Liver (tissue), 9 donors: Measurements from ENCODE around the gene UBTD2. TPM values are rescaled to one million over a fixed set of nuclear protein-coding genes. Genes with fewer than 3 reads are reported as not detected.

Experiments used
- DNase-seq: peaks from one replicate; pipeline ENCODE4 v3.0.0-alpha.2; 2017; ENCODE audit warnings: low spot score
- H3K27ac ChIP-seq, 2 donors: one replicate each; pipeline ENCODE4 v1.7.0; 2013; ENCODE audit warnings: inconsistent platforms in 2 of 2, low read length in 2 of 2, control low read depth in 1 of 2, low read depth in 1 of 2, mild to moderate bottlenecking in 1 of 2
- H3K27me3 ChIP-seq, 4 donors: one replicate each; pipeline versions ENCODE4 v1.6.1 to v1.7.0; 2013; ENCODE audit warnings: low read length in 3 of 4, inconsistent platforms in 1 of 4, mild to moderate bottlenecking in 1 of 4, moderate library complexity in 1 of 4; ENCODE audit not compliant: control insufficient read depth in 4 of 4, insufficient read depth in 4 of 4
- H3K36me3 ChIP-seq, 4 donors: one replicate each; pipeline versions ENCODE4 v1.6.1 to v1.7.0; 2013; ENCODE audit warnings: low read length in 3 of 4, mild to moderate bottlenecking in 3 of 4, low read depth in 1 of 4, moderate library complexity in 1 of 4; ENCODE audit not compliant: control insufficient read depth in 4 of 4, insufficient read depth in 3 of 4
- H3K4me1 ChIP-seq, 4 donors: one replicate each; pipeline versions ENCODE4 v1.6.1 to v1.7.0; 2013; ENCODE audit warnings: low read length in 3 of 4, mild to moderate bottlenecking in 3 of 4, moderate library complexity in 1 of 4; ENCODE audit not compliant: control insufficient read depth in 4 of 4, insufficient read depth in 4 of 4
- H3K4me3 ChIP-seq, 3 donors: one replicate each; pipeline versions ENCODE4 v1.6.1 to v1.7.0; 2013; ENCODE audit warnings: low read length in 3 of 3, control low read depth in 1 of 3, low read depth in 1 of 3, mild to moderate bottlenecking in 1 of 3
- H3K9ac ChIP-seq, 2 donors: one replicate each; pipeline ENCODE4 v1.7.0; 2013; ENCODE audit warnings: low read length in 2 of 2, mild to moderate bottlenecking in 2 of 2, moderate library complexity in 2 of 2, control low read depth in 1 of 2, low read depth in 1 of 2
- H3K9me3 ChIP-seq, 4 donors: one replicate each; pipeline versions ENCODE4 v1.6.1 to v1.7.0; 2013; ENCODE audit warnings: low read length in 3 of 4; ENCODE audit not compliant: control insufficient read depth in 4 of 4
- EGR1 ChIP-seq, 2 donors: IDR thresholded peaks; 2 replicates each; pipeline ENCODE4 v1.6.1; 2016 to 2018; ENCODE audit warnings: antibody characterized with exemption in 2 of 2, low read depth in 2 of 2
- FOXA1 ChIP-seq: IDR thresholded peaks from 2 replicates; pipeline ENCODE4 v1.6.1; 2016; ENCODE audit warnings: antibody characterized with exemption
- FOXA2 ChIP-seq: IDR thresholded peaks from 2 replicates; pipeline ENCODE4 v1.6.1; 2016; ENCODE audit warnings: antibody characterized with exemption
- GABPA ChIP-seq, 2 donors: IDR thresholded peaks in 1 of 2; conservative IDR thresholded peaks in 1 of 2; 2 replicates each; pipeline ENCODE4 v1.6.1; 2016; ENCODE audit warnings: antibody characterized with exemption in 2 of 2, mild to moderate bottlenecking in 1 of 2, moderate library complexity in 1 of 2
- JUND ChIP-seq, 2 donors: IDR thresholded peaks; 2 replicates each; pipeline ENCODE4 v1.6.1; 2016; ENCODE audit warnings: antibody characterized with exemption in 2 of 2
- RAD21 ChIP-seq, 2 donors: IDR thresholded peaks; 2 replicates each; pipeline ENCODE4 v1.6.1; 2016; ENCODE audit warnings: antibody characterized with exemption in 2 of 2, mild to moderate bottlenecking in 2 of 2
- SP1 ChIP-seq: IDR thresholded peaks from 2 replicates; pipeline ENCODE4 v1.6.1; 2018; ENCODE audit warnings: antibody characterized with exemption, mild to moderate bottlenecking
- TAF1 ChIP-seq: conservative IDR thresholded peaks from 2 replicates; pipeline ENCODE4 v1.6.1; 2016; ENCODE audit warnings: antibody characterized with exemption, mild to moderate bottlenecking
- YY1 ChIP-seq: IDR thresholded peaks from 2 replicates; pipeline ENCODE4 v1.6.1; 2016; ENCODE audit warnings: antibody characterized with exemption, mild to moderate bottlenecking
- WGBS: extraction: QIAGEN DNeasy Blood & Tissue Kit; methylation state at CpG from one replicate; pipeline ENCODE4 v1.1.7; 2013; 5-methylcytosine and 5-hydroxymethylcytosine counted together
- polyA plus RNA-seq, 2 donors: library from polyadenylated mRNA; stranded (reverse) in 1 of 2; unstranded in 1 of 2; fragments of 200-250 nt in 1 of 2; fragments of >200 nt in 1 of 2; fragmentation: Nextera tagmentation in 1 of 2; extraction: Ambion mirVana in 1 of 2; gene quantifications; one replicate each; pipeline versions ENCODE4 v1.2.1 to v1.2.3, GENCODE V29; 2013 to 2015
- total RNA-seq, 2 donors: library from RNA; depleted of rRNA; stranded (reverse); fragments of >200 nt; gene quantifications; one replicate each; pipeline ENCODE4 v1.2.3, GENCODE V29; 2014
- TF ChIP-seq, protein P1 (sequence below): IDR thresholded peaks from 2 replicates; pipeline ENCODE4 v1.6.1; 2016; ENCODE audit warnings: antibody characterized with exemption
- TF ChIP-seq, protein P2 (sequence below): IDR thresholded peaks from 2 replicates; pipeline ENCODE4 v1.6.1; 2016; ENCODE audit warnings: antibody characterized with exemption
- TF ChIP-seq, protein P3 (sequence below): fragments of 150-350 bp; IDR thresholded peaks from 2 replicates; pipeline ENCODE4 v1.5.1; 2017; ENCODE audit warnings: improper control_type of control experiment, low read depth, low read length; ENCODE audit not compliant: missing input control
- TF ChIP-seq, protein P4 (sequence below): IDR thresholded peaks from 2 replicates; pipeline ENCODE4 v1.6.1; 2016; ENCODE audit warnings: antibody characterized with exemption
- donor health status: healthy.
- donor health status: healthy.
- donor health status: healthy.
- donor health status: healthy.
- donor health status: healthy.

UBTD2 gene
- total and polyA plus RNA-seq, 4 donors, result 4.4 to 8.3 (median 6.6) TPM

DNA sequence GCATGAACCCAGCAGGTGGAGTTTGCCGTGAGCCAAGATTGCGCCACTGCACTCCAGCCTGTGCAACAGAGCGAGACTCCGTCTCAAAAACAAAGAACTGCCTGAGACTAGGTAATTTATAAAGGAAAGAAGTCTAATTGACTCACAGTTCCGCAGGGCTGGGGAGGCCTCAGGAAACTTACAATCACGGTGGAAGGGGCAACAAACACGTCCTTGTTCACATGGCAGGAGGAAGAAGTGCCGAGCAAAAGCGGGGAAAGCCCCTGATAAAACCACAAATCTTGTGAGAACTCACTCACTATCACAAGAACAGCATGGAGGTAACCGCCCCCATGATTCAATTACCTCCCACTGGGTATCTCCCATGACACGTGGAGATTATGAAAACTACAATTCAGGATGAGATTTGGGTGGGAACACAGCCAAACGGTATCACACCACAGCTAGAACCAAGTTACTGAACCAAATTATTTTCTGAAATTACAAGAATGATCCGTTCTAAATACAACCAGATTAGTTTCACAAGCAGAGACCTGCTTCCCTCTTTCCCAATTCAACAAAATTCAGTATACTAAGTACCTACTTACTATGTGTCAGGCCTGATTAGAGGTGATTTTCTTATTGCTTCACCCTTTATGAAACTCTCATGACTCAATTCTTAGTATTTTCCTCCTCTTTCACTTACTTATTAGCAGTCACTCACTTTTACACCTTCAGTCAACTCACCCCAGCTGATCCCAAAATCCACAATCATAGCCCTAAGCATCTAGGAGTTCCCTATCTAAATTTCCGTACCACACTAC, 8.4 kb downstream of the UBTD2 start:
- DNase-seq, result no peak
- Histone ChIP-seq H3K27ac (no peak overlapping the region), H3K27me3 (no peaks in the 10 kb centered on the region), H3K36me3 (no peaks in the 10 kb centered on the region), H3K9ac (no peak overlapping the region), H3K9me3 (no peaks in the 10 kb centered on the region), H3K4me1 (no peaks in the 10 kb centered on the region), H3K4me3 (no peak overlapping the region)
- 82% methylated on average over 14 of the region's 14 CpGs for WGBS
- TF ChIP-seq, protein P1, sequence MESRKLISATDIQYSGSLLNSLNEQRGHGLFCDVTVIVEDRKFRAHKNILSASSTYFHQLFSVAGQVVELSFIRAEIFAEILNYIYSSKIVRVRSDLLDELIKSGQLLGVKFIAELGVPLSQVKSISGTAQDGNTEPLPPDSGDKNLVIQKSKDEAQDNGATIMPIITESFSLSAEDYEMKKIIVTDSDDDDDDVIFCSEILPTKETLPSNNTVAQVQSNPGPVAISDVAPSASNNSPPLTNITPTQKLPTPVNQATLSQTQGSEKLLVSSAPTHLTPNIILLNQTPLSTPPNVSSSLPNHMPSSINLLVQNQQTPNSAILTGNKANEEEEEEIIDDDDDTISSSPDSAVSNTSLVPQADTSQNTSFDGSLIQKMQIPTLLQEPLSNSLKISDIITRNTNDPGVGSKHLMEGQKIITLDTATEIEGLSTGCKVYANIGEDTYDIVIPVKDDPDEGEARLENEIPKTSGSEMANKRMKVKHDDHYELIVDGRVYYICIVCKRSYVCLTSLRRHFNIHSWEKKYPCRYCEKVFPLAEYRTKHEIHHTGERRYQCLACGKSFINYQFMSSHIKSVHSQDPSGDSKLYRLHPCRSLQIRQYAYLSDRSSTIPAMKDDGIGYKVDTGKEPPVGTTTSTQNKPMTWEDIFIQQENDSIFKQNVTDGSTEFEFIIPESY, result no peak
- no peak for TF ChIP-seq RAD21 (IDR thresholded peaks at IDR 0.05)
- TF ChIP-seq FOXA2, result no peak
- no peak for TF ChIP-seq TAF1
- TF ChIP-seq GABPA (IDR thresholded peaks at IDR 0.05 in 1 of 2, conservative IDR thresholded peaks at IDR 0.05 in 1 of 2), result no peak

DNA sequence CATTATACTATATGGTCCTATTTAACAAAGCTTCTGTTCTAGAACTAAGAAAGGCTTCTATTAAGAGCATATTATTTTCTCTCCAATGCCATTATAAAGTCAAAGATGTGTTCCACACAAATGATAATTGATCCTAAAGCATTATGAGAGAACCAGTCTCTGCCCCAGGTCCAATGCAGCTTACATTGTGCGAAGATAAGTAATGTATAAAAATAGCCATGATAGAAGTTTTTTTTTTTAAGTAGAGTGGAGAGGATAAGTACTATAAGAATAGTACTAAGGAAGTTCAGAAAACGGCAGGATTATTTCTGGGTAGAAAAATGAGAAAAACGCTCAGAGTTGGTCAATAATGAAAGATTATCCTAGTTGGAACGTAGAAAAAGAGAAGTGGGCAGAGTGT, 15.6 kb downstream of the UBTD2 start:
- 84% methylated on average over 4 of the region's 4 CpGs for WGBS
- no peaks in the 10 kb centered on the region for H3K27me3 ChIP-seq

More for the DNA sequence above, 15.6 kb downstream of the UBTD2 start:
- TF ChIP-seq TAF1 (no peak), JUND (IDR thresholded peaks at IDR 0.05) (no peak), RAD21 (IDR thresholded peaks at IDR 0.05) (no peak), FOXA1 (no peak), SP1 (no peak), GABPA (IDR thresholded peaks at IDR 0.05 in 1 of 2, conservative IDR thresholded peaks at IDR 0.05 in 1 of 2) (no peak), EGR1 (IDR thresholded peaks at IDR 0.05; ENCODE audit: low read depth in 2 of 2) (no peak), YY1 (no peak)
- TF ChIP-seq, protein P2, sequence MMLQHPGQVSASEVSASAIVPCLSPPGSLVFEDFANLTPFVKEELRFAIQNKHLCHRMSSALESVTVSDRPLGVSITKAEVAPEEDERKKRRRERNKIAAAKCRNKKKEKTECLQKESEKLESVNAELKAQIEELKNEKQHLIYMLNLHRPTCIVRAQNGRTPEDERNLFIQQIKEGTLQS, result no peak
- TF ChIP-seq, protein P3, sequence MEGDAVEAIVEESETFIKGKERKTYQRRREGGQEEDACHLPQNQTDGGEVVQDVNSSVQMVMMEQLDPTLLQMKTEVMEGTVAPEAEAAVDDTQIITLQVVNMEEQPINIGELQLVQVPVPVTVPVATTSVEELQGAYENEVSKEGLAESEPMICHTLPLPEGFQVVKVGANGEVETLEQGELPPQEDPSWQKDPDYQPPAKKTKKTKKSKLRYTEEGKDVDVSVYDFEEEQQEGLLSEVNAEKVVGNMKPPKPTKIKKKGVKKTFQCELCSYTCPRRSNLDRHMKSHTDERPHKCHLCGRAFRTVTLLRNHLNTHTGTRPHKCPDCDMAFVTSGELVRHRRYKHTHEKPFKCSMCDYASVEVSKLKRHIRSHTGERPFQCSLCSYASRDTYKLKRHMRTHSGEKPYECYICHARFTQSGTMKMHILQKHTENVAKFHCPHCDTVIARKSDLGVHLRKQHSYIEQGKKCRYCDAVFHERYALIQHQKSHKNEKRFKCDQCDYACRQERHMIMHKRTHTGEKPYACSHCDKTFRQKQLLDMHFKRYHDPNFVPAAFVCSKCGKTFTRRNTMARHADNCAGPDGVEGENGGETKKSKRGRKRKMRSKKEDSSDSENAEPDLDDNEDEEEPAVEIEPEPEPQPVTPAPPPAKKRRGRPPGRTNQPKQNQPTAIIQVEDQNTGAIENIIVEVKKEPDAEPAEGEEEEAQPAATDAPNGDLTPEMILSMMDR, result no peak
- TF ChIP-seq, protein P4, sequence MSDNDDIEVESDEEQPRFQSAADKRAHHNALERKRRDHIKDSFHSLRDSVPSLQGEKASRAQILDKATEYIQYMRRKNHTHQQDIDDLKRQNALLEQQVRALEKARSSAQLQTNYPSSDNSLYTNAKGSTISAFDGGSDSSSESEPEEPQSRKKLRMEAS, result no peak
- TF ChIP-seq, protein P1, result no peak
- H3K9me3 ChIP-seq, result no peaks in the 10 kb centered on the region
- no peak overlapping the region for H3K9ac ChIP-seq
- DNase-seq, result no peak
- H3K36me3 ChIP-seq, result no peaks in the 10 kb centered on the region
- no peak overlapping the region for H3K27ac ChIP-seq
- H3K4me3 ChIP-seq, result no peak overlapping the region
- H3K4me1 ChIP-seq, result no peaks in the 10 kb centered on the region
